ENCODE measurements around the gene BTG4. TPM values are rescaled to one million over a fixed set of nuclear protein-coding genes. Genes with fewer than 3 reads are reported as not detected.

Gene BTG4
- total and polyA plus RNA-seq, 2 of the 8 experiments (the other 6 are each of a cell fraction or from before 2014, with no cell fraction given): 0.06 TPM; not detected in 1

DNA sequence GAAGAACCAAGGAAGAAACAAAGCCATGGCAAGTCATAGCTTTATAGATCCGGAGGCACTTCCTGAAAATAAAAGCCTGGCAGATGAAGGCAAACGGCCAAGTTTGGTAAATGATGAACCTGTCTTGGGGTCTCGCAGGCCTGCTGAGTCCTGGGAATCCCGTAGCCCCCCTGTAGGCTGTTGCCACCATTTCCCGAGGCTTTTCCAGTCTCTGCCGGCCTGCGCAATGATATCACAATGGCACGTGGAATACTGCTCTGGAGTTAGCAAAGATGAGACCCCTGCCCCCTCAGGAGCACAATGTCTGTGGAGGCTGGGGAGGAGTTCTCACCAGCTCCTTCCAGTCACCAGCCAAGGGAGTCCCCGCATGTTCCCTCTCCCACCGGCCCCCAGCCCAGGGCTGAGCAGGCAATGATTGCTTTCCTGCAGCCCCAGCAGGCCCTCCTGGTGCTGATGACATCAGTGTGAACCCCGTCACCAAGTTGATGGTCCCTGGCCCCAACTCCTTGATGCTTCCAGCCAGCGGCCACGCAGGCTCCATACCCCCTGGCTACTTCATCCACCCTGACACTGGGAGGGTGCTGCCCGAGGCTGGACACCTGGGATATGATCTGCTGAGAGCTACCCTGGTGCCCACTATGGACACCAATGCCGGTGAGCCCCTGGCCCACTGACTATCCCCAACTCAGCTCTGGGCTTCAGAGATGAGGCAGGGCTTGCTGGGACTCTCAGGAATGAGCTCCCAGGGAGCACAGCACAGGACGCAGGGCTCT lies 55.9 kb downstream of the BTG4 start (continued):
- TF ChIP-seq CTBP2 (IDR thresholded peaks at IDR 0.05; ENCODE audit: borderline replicate concordance, insufficient read depth, insufficient read length, low read length) (no peak), SP4 (IDR thresholded peaks at IDR 0.05; ENCODE audit: low read length) (no peak), TEAD4 (IDR thresholded peaks at IDR 0.05; ENCODE audit: low read depth, low read length) (no peak), CHD2 (IDR thresholded peaks at IDR 0.05; ENCODE audit: low read length) (no peak), TAF1 (IDR thresholded peaks at IDR 0.05; ENCODE audit: low read depth, low read length) (no peak), BCL11A (IDR thresholded peaks at IDR 0.05; ENCODE audit: low read depth in 2 of 2, low read length in 2 of 2) (no peak), MAFK (IDR thresholded peaks at IDR 0.05; ENCODE audit: low read depth, low read length) (no peak), GABPA (IDR thresholded peaks at IDR 0.05; ENCODE audit: borderline replicate concordance, insufficient read depth, low read length) (no peak)

All from H1 (cell line).